Bronchial epithelial cell (primary cell): ENCODE measurements around the gene DMXL1. TPM values are rescaled to one million over a fixed set of nuclear protein-coding genes. Genes with fewer than 3 reads are reported as not detected.

ENCODE experiments used
- DNase-seq: peaks from one replicate; pipeline ENCODE4 v3.0.0-alpha.2; 2010; ENCODE audit warnings: low read depth
- FAIRE-seq: peaks from 2 replicates; lab custom pipeline; 2011; peaks lifted over from hg19 to GRCh38; lab: Jason Lieb, UNC
- H3K27me3 ChIP-seq: 2 replicates; pipeline ENCODE4 v1.5.1; 2011; ENCODE audit warnings: low read length; ENCODE audit not compliant: control insufficient read depth, insufficient read depth
- H3K36me3 ChIP-seq: 2 replicates; pipeline ENCODE4 v1.5.1; 2011; ENCODE audit warnings: low read length; ENCODE audit not compliant: control insufficient read depth, insufficient read depth
- H3K4me3 ChIP-seq: 2 replicates; pipeline ENCODE4 v1.5.1; 2011; ENCODE audit warnings: mild to moderate bottlenecking, low read depth, low read length, control low read depth
- total RNA-seq: library from RNA; depleted of rRNA; stranded (reverse); fragments of >200 nt; gene quantifications from 2 replicates; pipeline ENCODE4 v1.2.1, GENCODE V29; 2014
- TF ChIP-seq, protein P1 (sequence below): IDR thresholded peaks from 2 replicates; pipeline ENCODE4 v1.5.1; 2011; ENCODE audit warnings: mild to moderate bottlenecking, moderate library complexity, low read length, control low read depth, inconsistent platforms; ENCODE audit not compliant: insufficient read depth, severe bottlenecking

The DMXL1 gene, protein sequence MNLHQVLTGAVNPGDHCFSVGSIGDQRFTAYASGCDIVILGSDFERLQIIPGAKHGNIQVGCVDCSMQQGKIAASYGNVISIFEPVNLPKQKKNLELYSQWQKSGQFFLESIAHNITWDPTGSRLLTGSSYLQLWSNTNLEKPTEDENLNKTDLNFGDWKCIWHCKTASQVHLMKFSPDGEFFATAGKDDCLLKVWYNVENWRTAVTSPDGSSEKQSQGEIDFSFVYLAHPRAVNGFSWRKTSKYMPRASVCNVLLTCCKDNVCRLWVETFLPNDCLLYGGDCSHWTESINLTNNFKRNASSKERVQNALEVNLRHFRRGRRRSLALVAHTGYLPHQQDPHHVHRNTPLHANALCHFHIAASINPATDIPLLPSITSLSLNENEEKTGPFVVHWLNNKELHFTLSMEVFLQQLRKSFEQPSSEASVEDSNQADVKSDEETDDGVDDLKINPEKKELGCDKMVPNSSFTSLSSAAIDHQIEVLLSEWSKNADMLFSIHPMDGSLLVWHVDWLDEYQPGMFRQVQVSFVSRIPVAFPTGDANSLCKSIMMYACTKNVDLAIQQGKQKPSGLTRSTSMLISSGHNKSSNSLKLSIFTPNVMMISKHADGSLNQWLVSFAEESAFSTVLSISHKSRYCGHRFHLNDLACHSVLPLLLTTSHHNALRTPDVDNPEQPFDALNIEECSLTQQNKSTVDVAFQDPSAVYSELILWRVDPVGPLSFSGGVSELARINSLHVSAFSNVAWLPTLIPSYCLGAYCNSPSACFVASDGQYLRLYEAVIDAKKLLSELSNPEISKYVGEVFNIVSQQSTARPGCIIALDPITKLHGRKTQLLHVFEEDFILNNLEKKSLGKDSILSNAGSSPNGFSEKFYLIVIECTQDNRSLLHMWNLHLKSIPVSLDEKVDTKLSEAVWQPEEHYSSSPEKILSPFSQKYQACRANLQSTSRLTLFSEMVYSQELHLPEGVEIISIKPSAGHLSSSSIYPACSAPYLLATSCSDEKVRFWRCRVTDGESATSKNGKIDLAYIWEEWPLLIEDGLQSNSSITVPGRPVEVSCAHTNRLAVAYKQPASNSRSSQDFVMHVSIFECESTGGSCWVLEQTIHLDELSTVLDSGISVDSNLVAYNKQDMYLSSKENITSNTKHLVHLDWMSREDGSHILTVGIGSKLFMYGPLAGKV (N-terminal part only)
- total RNA-seq: 27.5 and 32.1 TPM in 2 replicates

DNA sequence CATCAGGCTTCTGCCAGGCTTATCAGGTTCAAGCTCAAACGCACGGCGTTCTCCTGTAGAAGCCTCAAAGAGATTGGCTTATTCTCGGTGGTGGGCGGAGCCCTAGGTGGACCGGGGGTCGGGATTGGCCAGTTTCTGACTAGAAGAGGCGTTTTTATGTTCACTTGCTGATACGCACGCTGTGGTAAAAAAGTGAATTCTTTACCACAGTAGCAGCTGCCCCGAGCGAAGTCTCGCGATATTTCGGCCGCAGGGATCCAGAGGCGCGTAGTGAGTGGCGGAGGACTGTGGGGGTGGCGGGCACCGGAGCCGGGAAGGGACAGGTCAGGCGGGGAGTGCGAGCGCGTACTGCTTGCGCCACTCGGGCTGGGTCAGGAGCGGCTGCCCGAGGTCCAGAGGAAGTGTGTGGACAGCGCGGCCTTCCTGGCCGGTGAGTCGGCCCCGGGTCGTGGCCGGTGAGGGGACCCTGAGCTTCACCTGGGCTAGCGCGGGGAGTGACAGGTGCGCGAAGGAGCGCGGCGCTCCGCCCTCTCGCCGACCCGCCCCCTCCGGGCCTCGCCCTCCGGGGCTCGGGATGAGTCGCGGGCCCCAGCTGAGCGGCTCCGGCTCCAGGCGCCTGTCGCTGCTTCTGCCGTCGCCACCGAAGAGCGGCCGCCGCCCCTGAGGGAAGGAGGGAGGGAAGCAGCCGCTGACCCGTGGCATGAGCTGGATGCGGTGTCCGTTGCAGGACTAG lies at the start of gene DMXL1:
Gene DMXL1 (plus strand): TSS at position 260 of the 733 bp plus-strand sequence. CDS start 483 bp downstream, outside the sequence.
- TF ChIP-seq, protein P1, sequence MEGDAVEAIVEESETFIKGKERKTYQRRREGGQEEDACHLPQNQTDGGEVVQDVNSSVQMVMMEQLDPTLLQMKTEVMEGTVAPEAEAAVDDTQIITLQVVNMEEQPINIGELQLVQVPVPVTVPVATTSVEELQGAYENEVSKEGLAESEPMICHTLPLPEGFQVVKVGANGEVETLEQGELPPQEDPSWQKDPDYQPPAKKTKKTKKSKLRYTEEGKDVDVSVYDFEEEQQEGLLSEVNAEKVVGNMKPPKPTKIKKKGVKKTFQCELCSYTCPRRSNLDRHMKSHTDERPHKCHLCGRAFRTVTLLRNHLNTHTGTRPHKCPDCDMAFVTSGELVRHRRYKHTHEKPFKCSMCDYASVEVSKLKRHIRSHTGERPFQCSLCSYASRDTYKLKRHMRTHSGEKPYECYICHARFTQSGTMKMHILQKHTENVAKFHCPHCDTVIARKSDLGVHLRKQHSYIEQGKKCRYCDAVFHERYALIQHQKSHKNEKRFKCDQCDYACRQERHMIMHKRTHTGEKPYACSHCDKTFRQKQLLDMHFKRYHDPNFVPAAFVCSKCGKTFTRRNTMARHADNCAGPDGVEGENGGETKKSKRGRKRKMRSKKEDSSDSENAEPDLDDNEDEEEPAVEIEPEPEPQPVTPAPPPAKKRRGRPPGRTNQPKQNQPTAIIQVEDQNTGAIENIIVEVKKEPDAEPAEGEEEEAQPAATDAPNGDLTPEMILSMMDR: no peak
- Histone ChIP-seq H3K4me3 (peak within 1 kb of the TSS; percentile 99), H3K27me3 (no peaks in the 10 kb centered on the region), H3K36me3 (no peaks in the 10 kb centered on the region)
- FAIRE-seq (no peak), DNase-seq (peak; percentile 97)

DNA sequence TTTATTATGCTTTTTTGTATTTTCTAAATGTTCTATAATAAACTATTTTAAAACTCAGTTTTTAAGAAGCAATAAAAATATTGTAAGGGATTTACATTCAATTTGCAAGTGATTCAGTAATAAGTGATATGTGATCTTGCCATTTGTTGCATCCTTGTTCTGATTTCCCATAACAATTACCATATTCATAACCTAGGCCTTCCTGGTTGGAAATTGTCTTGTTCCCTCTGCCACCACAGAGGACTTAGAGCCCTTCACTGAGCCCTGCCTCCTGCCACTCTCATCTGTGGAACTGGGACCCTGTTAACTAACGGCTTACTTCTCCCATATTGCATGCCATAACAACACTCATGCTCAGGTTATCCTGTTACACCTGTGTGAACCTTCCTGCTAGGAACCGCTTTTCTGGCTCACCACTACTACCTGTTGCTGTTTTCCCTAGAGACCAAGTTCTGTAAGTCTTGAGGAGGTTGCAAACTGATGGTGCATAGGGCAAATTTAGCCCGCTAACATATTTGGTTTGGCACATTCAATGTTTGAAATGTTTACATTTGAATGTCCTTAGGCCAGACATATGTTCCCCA lies 49.6 kb upstream of the DMXL1 start:
- Histone ChIP-seq H3K27me3 (no peaks in the 10 kb centered on the region), H3K4me3 (no peak overlapping the region), H3K36me3 (no peaks in the 10 kb centered on the region)
- DNase-seq: no peak
- TF ChIP-seq, protein P1: no peak
- no peak for FAIRE-seq

DNA sequence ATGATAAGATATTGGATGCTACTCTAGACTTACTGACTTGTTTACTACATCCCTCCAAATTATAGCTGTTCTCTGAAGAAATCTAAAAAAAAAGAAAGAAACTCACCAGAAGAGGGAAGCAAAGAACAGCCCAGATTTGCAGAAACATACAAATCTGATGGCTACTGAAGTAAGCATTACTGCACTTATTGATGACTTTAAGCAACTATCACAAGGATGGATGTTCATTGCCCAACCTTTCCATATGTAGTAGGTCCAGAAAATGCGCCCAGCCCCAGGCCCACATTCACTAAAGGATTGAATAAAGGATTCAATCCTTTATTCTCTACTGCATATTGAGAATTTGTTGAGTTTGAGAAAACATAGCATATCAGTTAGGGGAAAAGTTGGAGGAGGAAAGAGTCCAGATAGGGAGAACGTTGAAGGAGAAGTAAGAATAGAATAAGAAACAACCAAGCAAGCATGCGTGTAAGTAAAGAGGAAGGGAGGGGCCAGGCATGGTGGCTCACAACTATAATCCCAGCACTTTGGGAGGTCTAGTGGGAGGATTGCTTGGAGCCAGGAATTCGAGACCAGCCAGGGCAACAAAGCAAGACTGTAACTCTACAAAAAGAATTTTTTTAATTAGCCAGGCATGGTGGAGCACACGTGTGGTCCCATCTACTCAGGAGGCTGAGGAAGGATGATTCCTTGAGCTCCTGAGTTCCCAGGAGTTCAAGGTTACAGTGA lies 48.7 kb upstream of the DMXL1 start:
- TF ChIP-seq, protein P1: peak; percentile 40
- H3K4me3 ChIP-seq: no peak overlapping the region
- FAIRE-seq: peak; percentile 28
- no peaks in the 10 kb centered on the region for H3K27me3 ChIP-seq
- peak; percentile 58 for DNase-seq
- H3K36me3 ChIP-seq: no peaks in the 10 kb centered on the region

DNA sequence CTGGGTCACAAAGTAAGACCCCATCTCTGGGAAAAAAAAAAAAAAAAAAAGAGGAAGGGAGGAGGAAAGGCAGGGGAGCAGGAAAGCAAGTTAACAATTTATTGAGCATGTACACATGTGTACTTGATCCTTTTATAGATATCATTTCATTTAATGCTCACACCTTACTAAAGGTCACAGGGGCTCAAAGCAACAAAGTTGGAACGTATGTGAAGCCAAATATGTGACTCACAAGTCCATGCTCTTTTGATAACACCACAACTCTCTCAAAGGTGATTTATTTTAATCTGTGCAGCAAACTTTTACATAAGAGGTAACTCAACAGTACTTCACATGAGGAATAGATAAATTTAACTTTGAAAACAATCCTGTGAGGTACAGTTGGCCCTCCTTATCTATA lies 48.1 kb upstream of the DMXL1 start:
- H3K36me3 ChIP-seq: no peaks in the 10 kb centered on the region

More for the DNA sequence above, 48.1 kb upstream of the DMXL1 start:
- DNase-seq (no peak), FAIRE-seq (no peak)
- TF ChIP-seq, protein P1: no peak
- Histone ChIP-seq H3K27me3 (no peaks in the 10 kb centered on the region), H3K4me3 (no peak overlapping the region)
